Right ventricle myocardium superior (tissue), 1 donor: ENCODE results near the gene DSCAM. TPM values are rescaled to one million over a fixed set of nuclear protein-coding genes. Genes with fewer than 3 reads are reported as not detected.

ENCODE experiments used
- ATAC-seq: fragments of 200-7000 bp; cut with Tn5 transposase; one replicate; pipeline ENCODE4 v1.9.1; 2020; ENCODE audit warnings: mild to moderate bottlenecking; ENCODE audit not compliant: poor library complexity
- DNase-seq: peaks from one replicate; pipeline ENCODE4 v3.0.0-alpha.2; 2020
- intact Hi-C: fragments of 100-400 bp; cut with DNase I; formaldehyde crosslinking; loops from one replicate; pipeline ENCODE4 v1.11.2; 2022
- total RNA-seq: library from RNA; stranded (reverse); fragmentation: NEBNext Ultra II Directional; extraction: Animal tissue kit (Norgen Biotek cat#: 25700); gene quantifications from one replicate; pipeline ENCODE4 v1.2.1, GENCODE V29; 2021
- donor health status: DM: no; HTN: yes; CAD: no; lungs with severe emphysema.

The DSCAM gene
- total RNA-seq, 1 donor from 2014 or later = not detected

DNA sequence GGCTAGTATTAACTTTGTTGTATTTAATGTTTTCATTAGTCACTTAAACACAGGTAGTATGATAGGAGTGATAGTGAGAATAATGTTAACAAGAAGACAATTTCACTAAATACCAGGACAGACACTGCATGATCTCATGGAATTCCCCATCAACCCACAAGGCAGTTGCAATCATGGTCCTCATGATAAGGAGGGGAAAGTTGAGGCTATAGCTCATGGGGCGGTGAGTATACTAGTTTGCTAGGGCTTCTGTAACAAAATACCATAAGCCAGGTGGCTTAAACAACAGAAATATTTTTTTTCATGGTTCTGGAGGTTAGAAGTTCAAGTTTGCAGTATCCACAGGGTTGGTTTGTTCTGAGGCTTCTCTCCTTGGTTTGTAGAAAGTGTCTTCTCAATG lies 115.8 kb downstream of the DSCAM start:
- DNase-seq = no peak
- intact Hi-C loops = no loop called here
- ATAC-seq = no peak

DNA sequence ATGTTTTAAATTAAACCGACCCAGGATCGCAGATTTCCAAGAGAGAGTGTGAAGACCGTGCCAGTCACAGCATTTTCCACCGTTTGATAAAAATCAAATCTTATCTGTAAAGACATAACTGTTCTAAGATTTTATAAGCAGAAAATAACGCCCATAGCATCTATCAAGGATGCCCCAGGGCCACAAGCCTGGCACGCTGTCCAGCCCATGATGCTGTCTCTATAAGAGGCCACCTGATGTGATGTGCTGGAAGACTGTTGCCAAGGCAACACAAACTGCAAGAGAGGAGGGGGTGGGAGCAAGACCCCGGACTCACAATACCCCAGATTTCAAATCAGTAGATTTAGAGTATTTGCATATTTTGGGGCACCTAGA lies 116.5 kb downstream of the DSCAM start:
- intact Hi-C loops = no loop called here
- ATAC-seq = no peak
- DNase-seq = no peak

- no peak for DNase-seq
- ATAC-seq = no peak
- intact Hi-C loops = no loop called here
Observed at GRCh38 chr21:40729761-40730425, 117.1 kb downstream of the DSCAM start.

GRCh38 chr21:40723966-40724365 lies 123.0 kb downstream of the DSCAM start:
- intact Hi-C loops = no loop called here
- ATAC-seq (no peak), DNase-seq (no peak)

DNA sequence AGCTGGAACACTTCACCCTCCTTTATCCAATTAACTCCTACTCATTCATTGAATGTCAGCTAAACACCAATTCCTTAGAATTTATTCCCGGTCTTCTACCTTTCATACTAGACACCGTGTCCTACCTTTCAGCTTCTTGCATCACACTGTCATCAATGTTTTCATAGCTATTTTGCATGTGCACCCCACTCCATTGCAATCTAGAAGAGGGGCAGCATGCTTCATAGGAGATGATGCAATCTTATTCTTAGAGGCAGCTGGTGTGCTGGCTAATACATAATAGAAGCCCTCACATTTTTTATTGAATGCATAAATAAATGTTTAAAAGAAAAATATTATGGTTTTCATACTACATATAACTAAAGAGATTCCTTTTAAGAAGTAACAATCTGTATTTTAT lies 123.6 kb downstream of the DSCAM start:
- no peak for ATAC-seq
- intact Hi-C loops = no loop called here
- no peak for DNase-seq

- ATAC-seq (no peak), DNase-seq (no peak)
- intact Hi-C loops = no loop called here
Observed at GRCh38 chr21:40719615-40720014, 127.3 kb downstream of the DSCAM start.

DNA sequence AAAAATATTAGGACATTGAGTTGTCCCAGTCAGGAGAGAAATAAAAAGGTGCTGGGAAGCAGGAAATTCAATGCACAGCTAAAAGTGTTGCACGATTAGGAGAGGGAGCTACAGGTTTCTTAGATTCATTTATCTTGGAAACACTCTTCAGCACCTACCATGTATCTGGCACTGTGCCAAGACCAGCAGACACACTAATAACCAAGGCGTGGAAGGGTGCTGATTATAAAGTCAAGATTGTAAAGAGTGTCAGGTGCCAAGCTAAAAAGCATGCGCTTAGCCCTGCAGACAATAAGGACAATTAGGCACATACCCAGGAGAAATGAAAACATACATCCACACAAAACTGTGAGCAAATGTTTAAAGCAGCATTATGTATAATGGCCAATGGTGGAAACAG lies 129.9 kb downstream of the DSCAM start:
- ATAC-seq (no peak), DNase-seq (no peak)
- intact Hi-C loops = no loop called here

DNA sequence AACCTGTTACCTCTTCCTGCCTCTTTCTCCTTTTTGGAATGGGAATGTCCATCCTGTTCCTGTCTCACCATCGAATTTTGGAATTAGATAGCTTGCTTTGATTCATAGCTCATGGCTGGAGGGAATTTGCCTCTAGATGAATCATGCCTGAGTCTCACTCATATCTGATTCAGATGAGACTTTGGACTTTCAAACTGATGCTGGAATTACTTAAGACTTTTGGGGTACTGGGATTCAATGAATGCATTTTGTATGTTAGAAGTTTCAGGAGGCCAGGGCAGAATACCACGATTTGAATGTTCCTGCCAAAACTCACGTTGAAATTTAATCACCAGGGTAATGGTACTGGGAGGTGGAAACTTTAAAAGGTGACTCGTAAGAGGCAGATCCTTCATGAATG lies 132.4 kb downstream of the DSCAM start:
- DNase-seq = no peak
- ATAC-seq = no peak
- intact Hi-C loops = no loop called here

DNA sequence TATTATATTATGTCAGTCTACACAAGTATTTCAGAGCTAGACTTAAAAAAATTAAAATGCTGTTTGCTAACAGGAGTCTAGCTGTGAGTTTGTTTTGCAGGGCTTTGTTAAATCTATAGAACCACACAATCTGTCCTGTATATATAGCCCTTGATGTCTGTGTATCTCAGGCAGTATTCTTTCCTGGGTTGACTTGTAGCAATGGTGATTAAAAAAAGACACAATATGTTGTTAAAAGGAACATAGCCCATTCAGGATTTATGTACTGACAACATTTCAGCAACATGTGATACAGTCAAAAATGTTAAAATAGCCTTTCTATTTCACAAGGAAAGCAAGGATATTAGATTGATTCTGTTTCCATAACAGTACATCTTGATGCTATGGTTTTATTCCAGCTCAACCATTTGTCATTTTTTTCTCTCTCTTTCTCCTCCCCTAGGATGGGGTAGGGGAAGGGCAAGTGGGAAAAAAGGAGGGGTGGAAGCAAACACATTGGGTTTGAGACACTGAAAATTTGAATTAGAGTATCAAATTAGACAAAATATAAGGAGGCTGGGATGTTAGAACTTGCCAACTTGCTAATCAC lies 139.2 kb downstream of the DSCAM start:
- no peak for DNase-seq
- ATAC-seq = no peak
- intact Hi-C loops = no loop called here

GRCh38 chr21:40706806-40707655 lies 139.9 kb downstream of the DSCAM start:
- ATAC-seq (no peak), DNase-seq (no peak)
- intact Hi-C loops = no loop called here

DNA sequence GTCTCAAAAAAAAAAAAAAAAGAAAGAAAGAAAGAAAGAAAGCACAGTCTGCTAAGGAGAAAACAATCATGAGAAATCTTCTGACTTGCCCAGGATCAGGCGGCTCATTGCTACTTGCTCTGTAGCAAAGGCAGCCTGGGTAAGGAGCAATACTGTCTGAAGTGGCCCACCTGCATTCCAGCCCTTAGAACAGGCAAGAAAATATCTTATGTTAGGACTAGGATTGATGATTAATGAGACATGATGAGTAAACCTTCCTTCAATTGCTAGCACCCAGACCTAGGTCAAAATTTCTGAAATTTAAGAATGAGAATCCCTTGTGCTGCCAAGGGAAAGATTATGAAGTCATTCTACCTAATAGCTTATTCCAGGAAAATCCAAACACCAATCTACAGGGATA lies 140.8 kb downstream of the DSCAM start:
- intact Hi-C loops = no loop called here
- no peak for ATAC-seq
- no peak for DNase-seq

- DNase-seq = no peak
- ATAC-seq = no peak
- intact Hi-C loops = no loop called here
Observed at GRCh38 chr21:40704141-40704540, 142.8 kb downstream of the DSCAM start.

DNA sequence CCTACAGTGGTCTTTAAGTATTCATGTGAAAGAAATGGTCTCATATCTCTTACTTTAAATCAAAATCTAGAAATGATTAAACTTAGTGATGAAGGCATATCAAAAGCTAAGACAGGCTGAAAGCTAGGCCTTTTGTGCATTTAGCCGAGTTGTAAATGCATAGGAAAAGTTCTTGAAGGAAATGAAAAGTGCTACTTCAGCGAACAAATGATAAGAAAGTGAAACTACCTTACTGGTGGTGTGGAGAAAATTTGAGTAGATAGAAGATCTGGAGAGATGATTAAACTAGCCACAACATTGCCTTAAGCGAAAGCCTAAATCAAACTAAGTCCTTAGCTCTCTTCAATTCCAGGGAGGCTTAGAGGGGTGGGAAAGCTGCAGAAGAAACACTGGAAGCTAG lies 147.6 kb downstream of the DSCAM start:
- DNase-seq (no peak), ATAC-seq (no peak)
- intact Hi-C loops = no loop called here

DNA sequence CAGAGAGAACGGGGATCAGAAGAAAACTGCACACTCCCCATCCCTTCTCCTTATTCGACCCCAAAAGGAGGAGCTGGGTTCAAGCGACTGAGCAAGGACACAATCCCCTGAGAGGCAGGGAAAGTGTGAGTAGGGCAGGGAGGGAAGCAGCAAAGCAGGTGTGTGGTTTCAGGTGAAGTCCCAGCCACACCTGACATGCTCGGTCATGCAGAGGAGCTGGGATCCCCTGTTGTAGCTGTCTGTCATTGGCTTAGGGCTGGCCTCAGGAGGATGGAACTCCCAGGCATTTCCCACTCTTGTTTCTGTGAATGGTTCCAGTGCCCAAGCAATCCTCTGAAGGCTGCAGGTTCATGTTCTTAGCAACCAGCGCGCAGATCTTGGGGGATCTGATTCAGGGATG lies 150.7 kb downstream of the DSCAM start:
- DNase-seq (no peak), ATAC-seq (no peak)
- intact Hi-C loops = no loop called here

- intact Hi-C loops = no loop called here
- ATAC-seq (no peak), DNase-seq (no peak)
Observed at GRCh38 chr21:40689840-40690360, 157.1 kb downstream of the DSCAM start.

- ATAC-seq (no peak), DNase-seq (no peak)
- intact Hi-C loops = no loop called here
Observed at GRCh38 chr21:40689217-40689616, 157.7 kb downstream of the DSCAM start.

DNA sequence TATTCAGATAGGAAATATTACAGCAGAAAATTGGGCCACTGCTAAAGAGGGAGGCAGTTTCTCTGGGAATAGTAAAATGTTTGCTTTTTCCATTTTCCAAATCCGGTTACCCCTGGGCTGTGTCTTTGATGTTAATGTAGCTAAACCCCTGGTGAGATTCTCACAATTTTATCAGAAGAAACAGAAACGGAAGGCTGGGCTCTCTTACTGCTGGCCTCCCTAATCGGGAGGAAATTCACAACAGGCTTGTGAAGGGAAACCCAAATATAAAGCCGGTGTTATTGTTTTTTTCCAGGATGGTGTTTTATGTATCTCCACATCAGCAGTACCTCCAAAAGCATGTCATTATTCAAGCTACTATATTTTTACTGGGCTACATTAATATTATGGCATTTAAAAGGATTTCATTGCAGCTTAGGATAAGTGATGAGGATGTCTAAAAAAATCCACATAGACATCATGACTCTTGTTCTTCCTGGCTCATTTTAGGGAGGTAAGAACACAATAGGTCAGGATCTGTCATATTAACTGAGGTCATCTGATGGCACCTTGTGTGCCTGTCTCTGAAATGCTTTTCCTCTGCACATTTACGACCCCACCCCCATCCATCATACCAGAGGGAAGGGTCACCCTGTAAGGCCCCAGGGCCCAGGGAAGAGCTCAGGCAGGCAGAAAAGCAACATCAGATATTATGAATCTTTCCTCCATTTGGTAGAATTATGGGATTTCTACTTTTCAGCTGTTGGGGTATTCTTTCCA lies 158.7 kb downstream of the DSCAM start:
- DNase-seq (no peak), ATAC-seq (no peak)
- intact Hi-C loops = no loop called here

- DNase-seq = no peak
- no peak for ATAC-seq
- intact Hi-C loops = no loop called here
Observed at GRCh38 chr21:40687625-40688024, 159.3 kb downstream of the DSCAM start.

DNA sequence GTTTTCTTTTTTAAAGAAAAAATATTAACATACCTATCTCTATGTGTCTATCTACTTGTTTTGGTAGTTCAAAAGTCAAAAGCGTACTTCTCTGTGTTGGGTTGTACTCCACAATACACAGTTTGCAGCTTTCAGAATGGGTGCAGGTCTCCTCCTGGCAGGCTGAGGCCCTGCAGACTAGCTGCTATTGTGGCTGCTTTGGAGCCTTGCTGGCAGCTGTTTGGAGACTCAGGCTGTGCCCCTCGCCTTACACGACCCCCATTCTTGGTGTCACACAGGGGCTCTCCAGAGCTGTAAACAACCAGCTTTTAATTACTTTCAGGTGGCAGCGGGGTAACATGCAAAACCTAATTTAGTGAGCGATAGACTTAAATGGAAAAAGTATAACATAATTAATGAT lies 160.4 kb downstream of the DSCAM start:
- no peak for ATAC-seq
- intact Hi-C loops = no loop called here
- no peak for DNase-seq
